H1 (cell line): Measurements from ENCODE around the gene CCDC138. TPM values are rescaled to one million over a fixed set of nuclear protein-coding genes. Genes with fewer than 3 reads are reported as not detected.

Source experiments
- CTCF ChIA-PET: fragments of 300-600 bp; sonication (Branson Sonifier 250); formaldehyde crosslinking; loops from one replicate; lab custom pipeline; 2021; ENCODE audit not compliant: partially characterized antibody; lab: Charles Lee
- POLR2A ChIA-PET: fragments of 300-600 bp; sonication (Branson Sonifier 250); formaldehyde crosslinking; loops from one replicate; lab custom pipeline; 2021; ENCODE audit warnings: inconsistent platforms; ENCODE audit not compliant: partially characterized antibody; lab: Charles Lee
- DNase-seq, 2 experiments: peaks; one replicate each; pipeline versions ENCODE4 v3.0.0 to v3.0.0-alpha.2; 2010 to 2022; ENCODE audit warnings: low spot score in 2 of 2, low read depth in 1 of 2, mixed read lengths in 1 of 2
- FAIRE-seq: peaks from 2 replicates; lab custom pipeline; 2011; peaks lifted over from hg19 to GRCh38; lab: Jason Lieb, UNC
- H2AFZ ChIP-seq: 2 replicates; pipeline ENCODE4 v1.8.1; 2012; ENCODE audit warnings: low read length, inconsistent platforms
- H2AK5ac ChIP-seq: 2 replicates; pipeline ENCODE4 v1.6.1; 2013; ENCODE audit warnings: low read depth, low read length
- H2BK120ac ChIP-seq: replicated peaks from 2 replicates; pipeline ENCODE3; 2013; ENCODE audit warnings: low read depth, low read length, inconsistent platforms
- H2BK12ac ChIP-seq: 2 replicates; pipeline ENCODE4 v1.6.1; 2013; ENCODE audit warnings: low read depth, low read length
- H2BK15ac ChIP-seq: 2 replicates; pipeline ENCODE4 v1.6.1; 2013; ENCODE audit warnings: low read length
- H2BK20ac ChIP-seq: 2 replicates; pipeline ENCODE4 v1.6.1; 2013; ENCODE audit warnings: low read length
- H2BK5ac ChIP-seq: 2 replicates; pipeline ENCODE4 v1.6.1; 2013; ENCODE audit warnings: low read depth, low read length
- H3K14ac ChIP-seq: 2 replicates; pipeline ENCODE4 v1.6.1; 2013; ENCODE audit warnings: inconsistent platforms; ENCODE audit not compliant: insufficient read length
- H3K18ac ChIP-seq: 2 replicates; pipeline ENCODE4 v1.6.1; 2013; ENCODE audit warnings: low read length; ENCODE audit errors: extremely low read depth
- H3K23ac ChIP-seq: 2 replicates; pipeline ENCODE4 v1.6.1; 2013; ENCODE audit warnings: inconsistent platforms; ENCODE audit not compliant: insufficient read length
- H3K23me2 ChIP-seq: 2 replicates; pipeline ENCODE4 v1.6.1; 2013; ENCODE audit warnings: low read depth, low read length
- H3K27ac ChIP-seq: 2 replicates; pipeline ENCODE4 v1.6.1; 2011; ENCODE audit warnings: low read depth, low read length, inconsistent platforms
- H3K27me3 ChIP-seq, 4 experiments: replicated peaks in 1 of 4; 1 replicate in 1 of 4; 2 replicates in 3 of 4; pipeline versions ENCODE4 v1.6.1 to v1.8.1; 2011 to 2013; ENCODE audit warnings: low read length in 3 of 4, mild to moderate bottlenecking in 3 of 4, inconsistent platforms in 2 of 4, mixed read lengths in 2 of 4, moderate library complexity in 1 of 4; ENCODE audit not compliant: control insufficient read depth in 3 of 4, insufficient read depth in 3 of 4; ENCODE audit errors: extremely low read depth in 1 of 4
- H3K36me3 ChIP-seq, 4 experiments: 2 replicates each; pipeline versions ENCODE4 v1.6.1 to v1.8.1; 2011 to 2013; ENCODE audit warnings: mild to moderate bottlenecking in 4 of 4, low read length in 3 of 4, moderate library complexity in 2 of 4, control low read depth in 1 of 4, inconsistent platforms in 1 of 4; ENCODE audit not compliant: insufficient read depth in 4 of 4, control insufficient read depth in 2 of 4
- H3K4ac ChIP-seq: replicated peaks from 2 replicates; pipeline ENCODE3; 2013; ENCODE audit warnings: low read length, low read depth, mixed read lengths, inconsistent platforms; ENCODE audit not compliant: insufficient read length
- H3K4me1 ChIP-seq, 4 experiments: replicated peaks in 1 of 4; 1 replicate in 1 of 4; 2 replicates in 3 of 4; pipeline versions ENCODE4 v1.6.1 to v1.8.1; 2011 to 2013; ENCODE audit warnings: low read length in 3 of 4, inconsistent platforms in 2 of 4, mixed read lengths in 1 of 4; ENCODE audit not compliant: insufficient read depth in 4 of 4, control insufficient read depth in 3 of 4
- H3K4me2 ChIP-seq, 2 experiments: 2 replicates each; pipeline versions ENCODE4 v1.6.1 to v1.8.1; 2011 to 2013; ENCODE audit warnings: low read depth in 2 of 2, low read length in 2 of 2, control low read depth in 1 of 2, inconsistent platforms in 1 of 2, mild to moderate bottlenecking in 1 of 2; ENCODE audit not compliant: insufficient read depth in 1 of 2
- H3K4me3 ChIP-seq, 4 experiments: fragments of 200-600, 300-600 bp in 1 of 4; sonication (generic), shearing (Covaris generic), sonication (Bioruptor Twin) in 1 of 4; 2 replicates each; pipeline versions ENCODE4 v1.5.1 to v1.8.1; 2011 to 2016; ENCODE audit warnings: low read length in 4 of 4, low read depth in 3 of 4, control low read depth in 2 of 4, inconsistent platforms in 2 of 4, mild to moderate bottlenecking in 2 of 4, mixed read lengths in 1 of 4, moderate library complexity in 1 of 4; ENCODE audit not compliant: insufficient read depth in 2 of 4; ENCODE audit errors: extremely low read depth in 1 of 4
- H3K56ac ChIP-seq: replicated peaks from 2 replicates; pipeline ENCODE3; 2013; ENCODE audit warnings: low read depth, mild to moderate bottlenecking, mixed read lengths, low read length, inconsistent platforms; ENCODE audit not compliant: insufficient read length
- H3K79me1 ChIP-seq: 2 replicates; pipeline ENCODE4 v1.6.1; 2013; ENCODE audit warnings: low read depth, low read length, control low read depth
- H3K79me2 ChIP-seq, 2 experiments: 2 replicates each; pipeline versions ENCODE4 v1.6.1 to v1.8.1; 2012 to 2013; ENCODE audit warnings: low read length in 2 of 2, mild to moderate bottlenecking in 2 of 2, inconsistent platforms in 1 of 2; ENCODE audit not compliant: insufficient read depth in 2 of 2, control insufficient read depth in 1 of 2
- H3K9ac ChIP-seq, 4 experiments: replicated peaks in 1 of 4; 1 replicate in 1 of 4; 2 replicates in 3 of 4; pipeline versions ENCODE4 v1.6.1 to v1.8.1; 2011 to 2013; ENCODE audit warnings: low read depth in 3 of 4, low read length in 3 of 4, control low read depth in 2 of 4, mild to moderate bottlenecking in 2 of 4, moderate library complexity in 2 of 4, inconsistent platforms in 1 of 4; ENCODE audit errors: extremely low read depth in 1 of 4
- H3K9me3 ChIP-seq, 2 experiments: 2 replicates each; pipeline versions ENCODE4 v1.6.1 to v1.8.1; 2012 to 2013; ENCODE audit warnings: mild to moderate bottlenecking in 2 of 2, moderate library complexity in 2 of 2, control low read depth in 1 of 2, inconsistent platforms in 1 of 2, low read depth in 1 of 2, low read length in 1 of 2, mixed read lengths in 1 of 2; ENCODE audit not compliant: insufficient read depth in 2 of 2
- H4K20me1 ChIP-seq, 2 experiments: replicated peaks in 1 of 2; 2 replicates each; pipeline versions ENCODE3 to v1.8.1; 2011 to 2013; ENCODE audit warnings: inconsistent platforms in 2 of 2, low read length in 2 of 2, mild to moderate bottlenecking in 1 of 2; ENCODE audit not compliant: insufficient read depth in 2 of 2, control insufficient read depth in 1 of 2
- H4K5ac ChIP-seq: 2 replicates; pipeline ENCODE4 v1.6.1; 2013; ENCODE audit warnings: low read length, low read depth, mixed read lengths, inconsistent platforms; ENCODE audit not compliant: insufficient read length
- H4K8ac ChIP-seq: 2 replicates; pipeline ENCODE4 v1.8.0; 2013; ENCODE audit warnings: mild to moderate bottlenecking, moderate library complexity, low read length, inconsistent platforms; ENCODE audit not compliant: insufficient read depth; ENCODE audit errors: extremely low read depth
- H4K91ac ChIP-seq: replicated peaks from 2 replicates; pipeline ENCODE3; 2013; ENCODE audit warnings: low read length, mixed read lengths, inconsistent platforms; ENCODE audit not compliant: insufficient read length
- POLR2AphosphoS5 ChIP-seq: IDR thresholded peaks from 2 replicates; pipeline ENCODE4 v1.6.1; 2011; ENCODE audit warnings: low read depth, low read length
- RXRA ChIP-seq: IDR thresholded peaks from 2 replicates; pipeline ENCODE4 v1.6.1; 2011; ENCODE audit warnings: low read depth, mild to moderate bottlenecking, low read length, moderate library complexity; ENCODE audit not compliant: insufficient read depth
- TEAD4 ChIP-seq: IDR thresholded peaks from 2 replicates; pipeline ENCODE4 v1.6.1; 2012; ENCODE audit warnings: low read depth, low read length, inconsistent platforms, mixed read lengths
- WGBS, 2 experiments: shearing (Covaris generic) in 1 of 2; methylation state at CpG; one replicate each; pipeline versions ENCODE4 v1.1.6 to v1.1.7; 2013 to 2015; ENCODE audit warnings: low lambda C conversion rate in 2 of 2, mixed read lengths in 2 of 2, inconsistent platforms in 1 of 2, low coverage in 1 of 2, missing lambda C conversion rate in 1 of 2; ENCODE audit not compliant: insufficient replicate concordance in 2 of 2, insufficient coverage in 1 of 2, insufficient read length in 1 of 2; ENCODE audit errors: extremely low coverage in 1 of 2, missing lambda C conversion rate in 1 of 2; 5-methylcytosine and 5-hydroxymethylcytosine counted together
- polyA plus RNA-seq, 7 experiments: library from polyadenylated mRNA; depleted of rRNA in 3 of 7; stranded (reverse) in 5 of 7; unstranded in 2 of 7; fragments of >200 nt in 5 of 7; fragments of 200-250 nt in 2 of 7; gene quantifications; 1 replicate in 5 of 7; 2 replicates in 1 of 7; 4 replicates in 1 of 7; pipeline versions ENCODE4 v1.2.1 to v1.2.3, GENCODE V29; 2011 to 2013; ENCODE audit warnings: missing spikeins in 2 of 7, mixed read lengths in 2 of 7
- total RNA-seq: library from RNA; stranded (reverse); fragmentation: NEBNext Ultra II Directional; extraction: Animal tissue kit (Norgen Biotek cat#: 25700); gene quantifications from 2 replicates; pipeline ENCODE4 v1.2.1, GENCODE V29; 2021
- TF ChIP-seq, protein P1 (sequence below): IDR thresholded peaks from 2 replicates; pipeline ENCODE4 v1.6.1; 2011; ENCODE audit warnings: low read depth, mild to moderate bottlenecking, low read length; ENCODE audit not compliant: insufficient read depth

The CCDC138 gene
- total and polyA plus RNA-seq, 2 of the 8 experiments (the other 6 are each of a cell fraction or from before 2014, with no cell fraction given): 8.3 to 29.8 TPM

DNA sequence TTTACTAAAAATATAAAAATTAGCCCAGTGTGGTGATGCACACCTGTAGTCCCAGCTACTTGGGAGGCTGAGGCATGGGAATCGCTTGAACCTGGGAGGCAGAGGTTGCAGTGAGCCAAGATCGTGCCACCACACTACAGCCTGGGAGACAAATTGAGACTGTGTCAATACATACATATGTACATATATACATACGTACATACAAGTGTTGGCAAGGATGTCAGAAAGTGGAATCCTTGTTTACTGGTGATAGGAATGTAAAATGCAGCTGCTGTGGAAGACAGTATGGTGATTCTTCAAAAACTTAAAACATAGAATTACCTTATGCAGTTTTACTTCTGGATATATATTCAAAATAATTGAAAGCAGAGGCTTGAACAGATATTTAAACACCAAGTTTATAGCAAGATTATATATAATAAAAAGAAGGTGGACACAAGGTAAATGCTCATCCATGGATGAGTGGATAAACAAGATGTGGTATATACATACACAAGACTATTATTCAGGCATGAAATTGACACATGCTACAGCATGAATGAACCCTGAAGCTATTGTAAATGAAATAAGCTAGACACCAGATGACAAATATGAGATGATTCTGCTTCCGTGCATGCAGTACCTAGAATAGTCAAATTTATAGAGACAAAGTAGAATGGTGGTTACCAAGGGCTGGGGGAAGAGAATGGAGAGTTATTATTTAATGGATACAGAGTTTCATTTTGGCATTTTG lies 43.2 kb downstream of the CCDC138 start:
- no peak overlapping the region for H3K4ac ChIP-seq
- no peak overlapping the region for H4K8ac ChIP-seq
- WGBS, 2 experiments: 89% methylated on average over 4 of the region's 4 CpGs; no CpG with 5 or more reads in 1 of the 2 experiments
- no peak overlapping the region for H3K23ac ChIP-seq
- H2BK12ac ChIP-seq: no peak overlapping the region
- H3K23me2 ChIP-seq: no peaks in the 10 kb centered on the region
- H2AK5ac ChIP-seq: no peak overlapping the region
- H3K36me3 ChIP-seq: peaks cover 0 to 3% (median 0%) of the 10 kb centered on the region in 4 experiments; a peak in 1 of 8 replicates
- no peak overlapping the region for H2BK5ac ChIP-seq
- H2BK20ac ChIP-seq: no peak overlapping the region
- H3K4me2 ChIP-seq: no peak overlapping the region
- no peak overlapping the region for H2BK120ac ChIP-seq
- H3K27ac ChIP-seq: no peak overlapping the region
- no peak overlapping the region for H4K5ac ChIP-seq
- no peaks in the 10 kb centered on the region for H3K9me3 ChIP-seq
- ChIA-PET POLR2A (no interaction called here), CTCF (no interaction called here)
- no peaks in the 10 kb centered on the region for H3K79me2 ChIP-seq
- no peaks in the 10 kb centered on the region for H3K79me1 ChIP-seq
- no peak overlapping the region for H2BK15ac ChIP-seq
- no peaks in the 10 kb centered on the region for H4K20me1 ChIP-seq
- no peak overlapping the region for H3K18ac ChIP-seq
- H3K9ac ChIP-seq: no peak overlapping the region
- H3K56ac ChIP-seq: no peak overlapping the region
- 0 out of 7 replicates have a peak, but pooled peaks cover 0 to 2% (median 0%) of the 10 kb centered on the region in 4 experiments for H3K4me1 ChIP-seq
- no peak overlapping the region for H3K4me3 ChIP-seq
- H4K91ac ChIP-seq: no peak overlapping the region
- no peak overlapping the region for H2AFZ ChIP-seq
- TF ChIP-seq, protein P1, sequence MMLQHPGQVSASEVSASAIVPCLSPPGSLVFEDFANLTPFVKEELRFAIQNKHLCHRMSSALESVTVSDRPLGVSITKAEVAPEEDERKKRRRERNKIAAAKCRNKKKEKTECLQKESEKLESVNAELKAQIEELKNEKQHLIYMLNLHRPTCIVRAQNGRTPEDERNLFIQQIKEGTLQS: no peak
- TF ChIP-seq TEAD4 (no peak), POLR2AphosphoS5 (no peak), RXRA (no peak)
- DNase-seq: no peak
- no peaks in the 10 kb centered on the region for H3K27me3 ChIP-seq
- H3K14ac ChIP-seq: no peak overlapping the region
- FAIRE-seq: no peak
